Left colon (tissue), 2 donors: ENCODE results near the gene DCST1. TPM values are rescaled to one million over a fixed set of nuclear protein-coding genes. Genes with fewer than 3 reads are reported as not detected.

Experiments used
- ATAC-seq: fragments of 200-7000 bp; cut with Tn5 transposase; one replicate; pipeline ENCODE4 v1.9.1; 2020; ENCODE audit warnings: mild to moderate bottlenecking, moderate library complexity
- DNase-seq, 2 donors: peaks; one replicate each; pipeline ENCODE4 v3.0.0-alpha.2; 2020
- intact Hi-C, 2 donors: fragments of 100-400 bp; cut with DNase I in 1 of 2; cut with micrococcal nuclease in 1 of 2; formaldehyde crosslinking; loops; one replicate each; pipeline versions ENCODE4 v1.11.2 to v1.14.0; 2022; cut with DNase I, micrococcal nuclease
- total RNA-seq, 2 donors: library from RNA; stranded (reverse); fragmentation: NEBNext Ultra II Directional; extraction: Animal tissue kit (Norgen Biotek cat#: 25700); gene quantifications; one replicate each; pipeline ENCODE4 v1.2.1, GENCODE V29; 2021
- donor health status: DM: no; HTN: no; CAD: no.
- donor health status: DM: yes; HTN: yes; CAD: no.

The DCST1 gene
- total RNA-seq, 2 donors from 2014 or later: 0.21 TPM; not detected in 1

DNA sequence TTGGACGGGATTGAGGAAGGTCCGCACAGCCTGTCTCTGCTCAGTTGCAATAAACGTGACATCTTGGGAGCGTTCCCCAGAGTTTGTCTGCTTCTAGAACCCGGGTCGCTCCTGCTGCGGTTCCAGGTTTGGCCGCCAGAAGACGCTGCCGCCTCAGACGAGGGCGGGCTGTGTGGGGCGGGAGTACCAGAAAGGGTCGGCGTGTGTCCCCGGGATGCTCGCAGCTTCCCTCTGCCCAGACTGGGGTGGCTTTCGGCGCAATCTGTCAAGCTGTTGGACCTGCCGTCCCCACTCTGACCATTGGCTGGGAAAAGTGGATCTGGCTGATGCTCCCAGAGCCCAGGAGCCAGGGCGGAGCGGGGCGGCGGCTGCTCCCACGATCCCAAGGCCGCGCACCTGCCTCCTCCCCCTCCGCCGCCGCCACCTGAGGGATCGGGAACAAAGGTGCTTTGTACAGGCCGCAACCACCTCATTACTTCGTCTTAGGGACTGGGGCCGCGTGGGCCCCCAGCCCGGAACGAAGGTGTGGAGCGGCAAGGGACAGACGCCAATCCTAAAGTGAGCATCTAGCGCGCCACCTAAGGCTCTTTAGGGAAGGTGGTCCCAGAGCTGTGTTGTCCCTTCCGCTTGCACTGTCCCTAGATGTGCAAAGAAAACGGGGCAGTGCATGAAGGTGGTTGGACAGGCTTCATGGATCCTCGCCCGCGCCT lies 29.2 kb downstream of the DCST1 start:
- ATAC-seq: peak; percentile 64
- intact Hi-C loops: no loop called here

DNA sequence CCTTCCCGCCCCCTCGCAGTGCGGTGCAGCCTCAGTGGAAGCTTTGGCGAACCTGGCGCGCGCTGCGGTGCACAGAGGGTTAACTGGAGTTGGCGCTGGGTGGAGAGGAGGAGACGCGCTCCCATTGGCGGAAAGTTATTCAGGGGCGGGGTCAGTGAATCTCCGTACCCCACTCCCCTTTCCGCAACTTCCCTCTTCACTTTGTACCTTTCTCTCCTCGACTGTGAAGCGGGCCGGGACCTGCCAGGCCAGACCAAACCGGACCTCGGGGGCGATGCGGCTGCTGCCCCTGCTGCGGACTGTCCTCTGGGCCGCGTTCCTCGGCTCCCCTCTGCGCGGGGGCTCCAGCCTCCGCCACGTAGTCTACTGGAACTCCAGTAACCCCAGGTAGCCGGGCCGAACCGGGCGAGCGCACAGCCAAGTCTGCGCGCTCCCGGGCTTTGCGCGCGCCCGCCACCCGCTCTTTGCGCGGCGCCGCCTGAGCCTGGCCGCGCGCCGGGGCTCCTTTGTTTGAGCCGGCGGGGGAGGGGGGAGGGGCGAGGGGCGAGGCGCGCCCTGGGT lies 30.0 kb downstream of the DCST1 start, which contains the start of gene EFNA4:
Gene EFNA4, plus strand, starts transcription at position 191 of the 561 bp plus-strand sequence. Its CDS starts 84 bp downstream, at position 275.
- ATAC-seq: peak; percentile 83

More for the DNA sequence above, 29.2 kb downstream of the DCST1 start:
- DNase-seq: peak; percentile 74 to 85

GRCh38 chr1:155064111-155064831 lies 30.6 kb downstream of the DCST1 start:
- peak in 1 of 2 donors; percentile 56 for DNase-seq
- intact Hi-C loops: no loop called here
- ATAC-seq: peak; percentile 18

More for the DNA sequence above, 30.0 kb downstream of the DCST1 start, which contains the start of gene EFNA4:
- intact Hi-C loops: no loop called here
- peak; percentile 92 for DNase-seq

GRCh38 chr1:155064832-155065429 lies 31.3 kb downstream of the DCST1 start:
- DNase-seq (no peak), ATAC-seq (no peak)
- intact Hi-C loops: no loop called here

GRCh38 chr1:155066777-155067176 lies 33.2 kb downstream of the DCST1 start:
- ATAC-seq: no peak
- intact Hi-C loops: no loop called here
- no peak for DNase-seq

- intact Hi-C loops: no loop called here
- DNase-seq: no peak
- ATAC-seq: no peak
Observed at GRCh38 chr1:155068599-155068998, 35.0 kb downstream of the DCST1 start.

GRCh38 chr1:155069551-155070157 lies 36.0 kb downstream of the DCST1 start:
- DNase-seq (no peak), ATAC-seq (peak; percentile 34)
- intact Hi-C loops: no loop called here

DNA sequence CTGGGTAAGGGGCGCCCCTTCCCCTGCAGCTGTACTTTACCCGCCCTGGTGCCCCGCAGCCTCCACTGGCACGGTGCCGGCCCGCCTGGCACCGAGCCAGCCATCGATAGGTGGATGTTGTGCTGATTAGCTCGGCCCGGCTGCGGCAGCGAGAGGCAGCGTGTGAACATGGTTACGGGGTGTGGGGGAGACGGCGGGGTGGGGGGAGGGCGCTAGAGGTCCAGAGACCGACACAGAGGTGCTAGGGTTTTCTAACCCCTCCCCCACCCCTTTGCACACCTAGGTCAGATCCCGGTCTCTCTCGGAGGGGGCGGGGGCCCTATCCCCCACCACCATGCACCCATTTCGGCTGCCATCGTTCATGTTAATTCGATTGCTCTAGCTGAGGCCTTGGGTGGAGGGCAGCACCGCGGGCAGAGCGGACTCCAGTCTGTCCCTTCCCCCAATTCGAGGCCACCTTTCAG lies 36.6 kb downstream of the DCST1 start:
- intact Hi-C loops: no loop called here
- DNase-seq (no peak), ATAC-seq (peak; percentile 13)

- ATAC-seq (peak; percentile 88), DNase-seq (peak; percentile 88 to 89)
- intact Hi-C loops: no loop called here
Observed at GRCh38 chr1:155070721-155071569, 37.3 kb downstream of the DCST1 start.

DNA sequence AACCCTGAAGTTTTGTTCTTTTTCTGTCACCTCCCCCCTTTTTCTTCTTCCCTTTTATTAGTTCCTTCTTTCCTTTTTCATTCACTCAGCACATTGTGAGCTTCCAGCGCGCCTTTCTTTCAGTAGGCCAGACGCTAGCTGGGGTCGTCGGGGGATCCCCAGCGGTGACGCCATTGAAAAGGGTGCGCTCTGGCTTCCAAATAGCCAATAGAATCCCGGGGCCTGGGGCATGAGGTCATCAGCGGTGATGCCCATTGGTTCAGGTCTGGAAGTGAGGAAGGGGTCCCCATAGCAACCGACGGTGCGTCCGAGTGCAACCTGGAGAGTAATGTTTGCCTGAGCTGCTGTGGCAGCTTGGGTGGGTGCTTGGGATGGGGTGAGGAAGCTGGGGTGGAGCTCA lies 38.1 kb downstream of the DCST1 start:
- ATAC-seq: no peak
- no peak for DNase-seq
- intact Hi-C loops: no loop called here

GRCh38 chr1:155072531-155073289 lies 39.1 kb downstream of the DCST1 start:
- intact Hi-C loops: no loop called here
- DNase-seq (no peak), ATAC-seq (no peak)

DNA sequence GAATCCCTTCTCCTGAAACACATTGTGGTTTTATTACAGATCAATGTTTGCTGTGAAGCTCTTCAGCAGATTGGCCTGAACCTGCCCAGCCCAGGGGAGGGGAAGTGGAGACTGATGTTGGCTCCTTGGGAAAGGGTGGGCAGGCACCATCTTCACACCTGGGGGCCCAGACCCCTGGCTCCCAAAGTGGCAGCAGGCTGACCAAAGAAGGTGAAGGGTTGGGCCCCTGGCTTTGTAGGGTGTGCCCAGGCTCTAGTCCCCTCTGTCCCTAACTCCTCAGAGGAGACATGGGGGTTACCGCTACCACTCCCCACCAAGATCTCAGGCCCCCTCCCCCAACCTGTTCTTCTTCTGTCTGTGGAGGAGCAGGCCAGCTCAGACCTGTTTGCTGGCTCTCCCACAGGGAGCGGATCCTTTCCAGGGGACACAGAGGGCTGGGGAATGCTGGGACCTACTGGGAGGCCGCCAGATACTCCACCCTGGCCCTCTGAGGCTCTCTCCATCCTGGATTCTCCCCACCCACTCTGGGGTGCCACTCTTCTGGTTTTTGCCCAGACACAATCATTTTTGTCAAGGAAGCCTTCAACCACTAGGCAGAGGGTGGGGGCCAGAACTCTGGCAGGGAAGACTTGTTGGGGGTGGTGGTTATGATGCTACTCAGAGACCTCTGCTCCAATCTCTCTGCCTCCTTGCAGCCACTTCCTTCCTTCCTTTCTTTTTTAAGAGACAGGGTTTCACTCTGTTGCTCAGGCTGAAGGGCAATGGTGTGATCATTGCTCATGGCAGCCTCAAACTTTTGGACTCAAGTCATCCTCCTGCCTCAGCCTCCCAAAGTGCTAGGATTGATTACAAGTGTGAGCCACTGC lies 40.0 kb downstream of the DCST1 start:
- intact Hi-C loops: no loop called here
- DNase-seq (no peak), ATAC-seq (no peak)

- DNase-seq (no peak), ATAC-seq (no peak)
- intact Hi-C loops: no loop called here
Observed at GRCh38 chr1:155075535-155075934, 41.9 kb downstream of the DCST1 start.

GRCh38 chr1:155076371-155076770 lies 42.7 kb downstream of the DCST1 start:
- intact Hi-C loops: no loop called here
- no peak for DNase-seq
- no peak for ATAC-seq

DNA sequence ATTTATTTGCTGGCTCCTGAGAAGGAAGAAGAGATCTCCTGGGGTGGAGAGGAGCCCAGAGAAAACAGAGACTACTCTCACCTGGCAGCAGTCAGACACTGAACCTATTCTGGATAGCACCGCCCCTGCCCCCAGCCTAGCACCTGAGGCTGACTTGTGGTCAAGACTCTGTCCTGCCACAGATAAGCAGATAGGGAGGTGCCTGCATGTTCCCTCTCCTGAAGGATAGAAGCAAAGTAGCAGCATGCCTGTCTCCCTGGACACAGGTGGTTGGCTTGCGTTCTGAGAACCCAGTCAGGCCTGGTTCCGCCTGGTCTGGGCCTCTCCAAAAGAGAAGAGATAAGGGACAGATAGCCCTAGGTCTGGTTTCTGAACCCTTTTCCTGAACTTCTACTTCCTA lies 43.7 kb downstream of the DCST1 start:
- DNase-seq (no peak), ATAC-seq (no peak)
- intact Hi-C loops: no loop called here

DNA sequence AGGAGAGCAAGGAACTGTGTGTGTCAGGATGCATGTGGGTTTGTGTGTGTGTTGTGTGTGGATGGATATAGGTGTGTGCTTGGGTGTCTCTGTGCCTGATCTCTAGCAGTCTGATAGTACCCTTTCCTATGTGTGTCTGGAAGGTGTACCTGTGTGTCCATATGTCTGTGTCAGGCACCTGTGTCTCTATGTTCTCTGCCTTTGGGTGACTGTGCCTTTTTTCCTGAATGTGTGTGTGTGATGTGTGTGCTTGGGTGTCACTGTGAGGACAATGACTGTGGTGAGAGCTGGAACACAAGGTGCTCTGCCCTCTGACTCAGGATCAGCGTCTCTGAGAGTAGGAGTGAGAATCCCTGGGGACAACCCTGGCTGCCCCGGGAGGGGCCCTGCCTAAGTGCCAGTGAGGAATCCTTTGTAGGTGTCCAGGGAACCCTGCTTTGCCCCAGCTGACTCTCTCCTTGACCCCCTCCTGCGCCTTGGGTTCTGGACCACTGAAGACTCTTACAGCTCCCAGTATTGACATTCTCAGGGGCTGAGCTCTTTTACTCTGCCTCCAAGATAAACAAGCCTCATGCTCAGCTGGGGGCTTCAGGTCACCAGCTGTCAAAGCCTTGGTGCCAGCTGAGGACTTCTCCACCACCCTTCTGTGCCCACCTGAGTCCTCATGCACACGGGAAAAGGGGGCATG lies 44.3 kb downstream of the DCST1 start:
- DNase-seq (no peak), ATAC-seq (no peak)
- intact Hi-C loops: no loop called here
